Stimulated activated CD4-positive, alpha-beta T cell treated with anti-CD3 and anti-CD28 coated beads, Interleukin-15, amount 100 ng/mL, for 24 hours (primary cell): ENCODE results near the gene PIP5KL1.

Experiments
- DNase-seq: peaks from one replicate; pipeline ENCODE4 v3.0.0-alpha.2; 2020

Gene PIP5KL1

DNA sequence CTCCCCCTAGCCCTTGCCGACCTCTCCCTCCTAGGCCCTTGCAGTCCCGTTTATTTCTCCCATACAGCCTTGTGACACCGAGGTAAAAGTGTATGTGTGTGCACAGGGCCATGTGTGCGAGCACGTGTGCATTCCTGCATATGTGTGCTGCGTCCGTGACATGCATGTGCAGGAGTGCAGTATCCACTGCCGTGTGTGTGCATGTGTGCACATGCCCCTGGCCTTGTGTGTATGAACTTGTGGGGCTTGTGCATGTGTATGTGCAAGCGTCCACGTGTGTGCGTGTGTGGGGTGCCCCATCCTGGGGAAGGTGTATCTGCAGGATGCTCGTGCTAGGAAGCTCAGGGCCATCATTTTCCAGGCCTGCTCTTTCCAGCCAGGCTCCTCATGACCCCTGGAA lies 59.7 kb downstream of the PIP5KL1 start:
- no peak for DNase-seq
